Neural cell (in vitro differentiated cells): ENCODE data around the gene SKP1. TPM values are rescaled to one million over a fixed set of nuclear protein-coding genes. Genes with fewer than 3 reads are reported as not detected.

ENCODE experiments used
- H2AFZ ChIP-seq: fragments of 200-600, 300-800 bp; sonication (generic), shearing (Covaris generic); 2 replicates; pipeline ENCODE4 v1.6.0; 2014; ENCODE audit warnings: low read depth, mild to moderate bottlenecking, antibody characterized with exemption, low read length, moderate library complexity
- H3F3A ChIP-seq: fragments of 200-600 bp; shearing (Covaris generic); 2 replicates; pipeline ENCODE4 v1.6.1; 2016; ENCODE audit warnings: mild to moderate bottlenecking, moderate library complexity, mixed read lengths, antibody characterized with exemption, low read length; ENCODE audit not compliant: insufficient read depth, poor library complexity, severe bottlenecking
- H3K27ac ChIP-seq: fragments of 200-600, 300-800 bp; sonication (generic), shearing (Covaris generic); 2 replicates; pipeline ENCODE4 v1.5.1; 2014; ENCODE audit warnings: mild to moderate bottlenecking, low read length, moderate library complexity
- H3K27me3 ChIP-seq: fragments of 300-800, 200-600 bp; sonication (generic), shearing (Covaris generic); 2 replicates; pipeline ENCODE4 v1.6.0; 2014; ENCODE audit warnings: mild to moderate bottlenecking, low read depth, low read length, moderate library complexity; ENCODE audit not compliant: insufficient read depth
- H3K36me3 ChIP-seq: fragments of 300-800, 200-600 bp; sonication (generic), shearing (Covaris generic); 2 replicates; pipeline ENCODE4 v1.5.1; 2014; ENCODE audit warnings: mild to moderate bottlenecking, antibody characterized with exemption, low read length, moderate library complexity; ENCODE audit not compliant: insufficient read depth
- H3K4me2 ChIP-seq: fragments of 300-800, 200-600 bp; sonication (generic), shearing (Covaris generic); 2 replicates; pipeline ENCODE4 v1.6.0; 2014; ENCODE audit warnings: mild to moderate bottlenecking, low read length
- H3K4me3 ChIP-seq: fragments of 300-800, 200-600 bp; sonication (generic), shearing (Covaris generic); 2 replicates; pipeline ENCODE4 v1.5.1; 2014; ENCODE audit warnings: mild to moderate bottlenecking, low read length, moderate library complexity
- H3K79me2 ChIP-seq: fragments of 200-600 bp; shearing (Covaris generic); replicated peaks from 2 replicates; pipeline ENCODE4 v1.6.0; 2014; ENCODE audit warnings: mild to moderate bottlenecking, low read length, moderate library complexity; ENCODE audit not compliant: insufficient read depth
- H3K9ac ChIP-seq: fragments of 300-800, 200-600 bp; sonication (generic), shearing (Covaris generic); 2 replicates; pipeline ENCODE4 v1.6.1; 2016; ENCODE audit warnings: mild to moderate bottlenecking, low read length, mixed read lengths
- H3K9me2 ChIP-seq: fragments of 200-600 bp; shearing (Covaris generic); 2 replicates; pipeline ENCODE4 v1.6.1; 2016; ENCODE audit warnings: mild to moderate bottlenecking, low read length, mixed read lengths; ENCODE audit not compliant: insufficient read depth
- H3K9me3 ChIP-seq: fragments of 200-600, 300-800 bp; sonication (generic), shearing (Covaris generic); 2 replicates; pipeline ENCODE4 v1.6.1; 2016; ENCODE audit warnings: mild to moderate bottlenecking, mixed run types, low read length, moderate library complexity, mixed read lengths
- H4K20me1 ChIP-seq: fragments of 200-600 bp; shearing (Covaris generic); 2 replicates; pipeline ENCODE4 v1.6.1; 2016; ENCODE audit warnings: mild to moderate bottlenecking, mixed run types; ENCODE audit not compliant: insufficient read depth
- EP300 ChIP-seq: fragments of 450-650 bp; conservative IDR thresholded peaks from 2 replicates; pipeline ENCODE4 v1.6.1; 2014; ENCODE audit warnings: antibody characterized with exemption, mild to moderate bottlenecking, moderate library complexity; ENCODE audit not compliant: poor library complexity, severe bottlenecking
- EZH2 ChIP-seq: fragments of 200-600, 300-800 bp; shearing (Covaris generic), sonication (generic); IDR thresholded peaks from 2 replicates; pipeline ENCODE4 v1.6.1; 2014; ENCODE audit warnings: antibody characterized with exemption, low read length, borderline replicate concordance, mild to moderate bottlenecking; ENCODE audit not compliant: insufficient read depth, poor library complexity, severe bottlenecking
- POLR2AphosphoS5 ChIP-seq: IDR thresholded peaks from 2 replicates; pipeline ENCODE4 v1.6.1; 2012
- RAD21 ChIP-seq: fragments of 450-650 bp; conservative IDR thresholded peaks from 2 replicates; pipeline ENCODE4 v1.6.1; 2014; ENCODE audit warnings: antibody characterized with exemption, mild to moderate bottlenecking, moderate library complexity
- SMC3 ChIP-seq: fragments of 450-650 bp; conservative IDR thresholded peaks from 2 replicates; pipeline ENCODE4 v1.6.1; 2014; ENCODE audit warnings: antibody characterized with exemption, mild to moderate bottlenecking, moderate library complexity; ENCODE audit not compliant: poor library complexity
- TAF1 ChIP-seq: IDR thresholded peaks from 2 replicates; pipeline ENCODE4 v1.6.1; 2012; ENCODE audit warnings: low read depth
- polyA plus RNA-seq: library from polyadenylated mRNA; depleted of rRNA; stranded (reverse); fragments of >200 nt; gene quantifications from 2 replicates; pipeline ENCODE4 v1.2.3, GENCODE V29; 2014
- TF ChIP-seq, protein P1 (sequence below): fragments of 450-650 bp; IDR thresholded peaks from 2 replicates; pipeline ENCODE4 v1.5.1; 2014; ENCODE audit warnings: antibody characterized with exemption, mild to moderate bottlenecking, moderate library complexity; ENCODE audit not compliant: poor library complexity, severe bottlenecking
- TF ChIP-seq, protein P2 (sequence below): IDR thresholded peaks from 2 replicates; pipeline ENCODE4 v1.6.1; 2012; ENCODE audit warnings: borderline replicate concordance

The SKP1 gene
- polyA plus RNA-seq, 1 donor from 2014 or later = 1,492 TPM

DNA sequence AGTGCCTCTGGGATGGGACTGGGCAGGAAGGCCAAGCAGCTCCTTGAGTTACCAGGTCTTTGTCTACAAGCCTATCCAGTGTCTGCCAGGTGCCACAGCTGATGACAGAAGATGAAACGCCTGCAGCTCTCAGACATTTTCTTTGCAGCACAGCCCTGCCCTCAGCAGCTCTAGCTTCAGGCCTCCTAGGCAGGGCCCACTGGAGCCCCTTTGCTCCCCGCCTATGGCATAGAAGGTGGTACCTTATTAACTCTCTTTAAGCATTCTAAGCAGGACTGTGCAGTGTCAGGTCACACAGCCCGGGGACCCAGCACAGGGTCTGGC, 1.3 kb upstream of the SKP1 start:
- no peaks in the 10 kb centered on the region for H3K27me3 ChIP-seq
- peak overlapping the region; percentile 99 for H3K4me3 ChIP-seq
- H3K27ac ChIP-seq = peak overlapping the region; percentile 97
- no peaks in the 10 kb centered on the region for H3F3A ChIP-seq
- H3K9me3 ChIP-seq = no peaks in the 10 kb centered on the region
- no peak overlapping the region for H3K4me2 ChIP-seq
- peaks cover 32% of the 10 kb centered on the region for H3K79me2 ChIP-seq
- H3K36me3 ChIP-seq = no peaks in the 10 kb centered on the region
- H2AFZ ChIP-seq = no peak overlapping the region
- no peak for TF ChIP-seq EZH2
- no peak for TF ChIP-seq TAF1
- TF ChIP-seq, protein P1, sequence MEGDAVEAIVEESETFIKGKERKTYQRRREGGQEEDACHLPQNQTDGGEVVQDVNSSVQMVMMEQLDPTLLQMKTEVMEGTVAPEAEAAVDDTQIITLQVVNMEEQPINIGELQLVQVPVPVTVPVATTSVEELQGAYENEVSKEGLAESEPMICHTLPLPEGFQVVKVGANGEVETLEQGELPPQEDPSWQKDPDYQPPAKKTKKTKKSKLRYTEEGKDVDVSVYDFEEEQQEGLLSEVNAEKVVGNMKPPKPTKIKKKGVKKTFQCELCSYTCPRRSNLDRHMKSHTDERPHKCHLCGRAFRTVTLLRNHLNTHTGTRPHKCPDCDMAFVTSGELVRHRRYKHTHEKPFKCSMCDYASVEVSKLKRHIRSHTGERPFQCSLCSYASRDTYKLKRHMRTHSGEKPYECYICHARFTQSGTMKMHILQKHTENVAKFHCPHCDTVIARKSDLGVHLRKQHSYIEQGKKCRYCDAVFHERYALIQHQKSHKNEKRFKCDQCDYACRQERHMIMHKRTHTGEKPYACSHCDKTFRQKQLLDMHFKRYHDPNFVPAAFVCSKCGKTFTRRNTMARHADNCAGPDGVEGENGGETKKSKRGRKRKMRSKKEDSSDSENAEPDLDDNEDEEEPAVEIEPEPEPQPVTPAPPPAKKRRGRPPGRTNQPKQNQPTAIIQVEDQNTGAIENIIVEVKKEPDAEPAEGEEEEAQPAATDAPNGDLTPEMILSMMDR = no peak
- no peak for TF ChIP-seq SMC3
- no peak for TF ChIP-seq POLR2AphosphoS5
- TF ChIP-seq, protein P2, sequence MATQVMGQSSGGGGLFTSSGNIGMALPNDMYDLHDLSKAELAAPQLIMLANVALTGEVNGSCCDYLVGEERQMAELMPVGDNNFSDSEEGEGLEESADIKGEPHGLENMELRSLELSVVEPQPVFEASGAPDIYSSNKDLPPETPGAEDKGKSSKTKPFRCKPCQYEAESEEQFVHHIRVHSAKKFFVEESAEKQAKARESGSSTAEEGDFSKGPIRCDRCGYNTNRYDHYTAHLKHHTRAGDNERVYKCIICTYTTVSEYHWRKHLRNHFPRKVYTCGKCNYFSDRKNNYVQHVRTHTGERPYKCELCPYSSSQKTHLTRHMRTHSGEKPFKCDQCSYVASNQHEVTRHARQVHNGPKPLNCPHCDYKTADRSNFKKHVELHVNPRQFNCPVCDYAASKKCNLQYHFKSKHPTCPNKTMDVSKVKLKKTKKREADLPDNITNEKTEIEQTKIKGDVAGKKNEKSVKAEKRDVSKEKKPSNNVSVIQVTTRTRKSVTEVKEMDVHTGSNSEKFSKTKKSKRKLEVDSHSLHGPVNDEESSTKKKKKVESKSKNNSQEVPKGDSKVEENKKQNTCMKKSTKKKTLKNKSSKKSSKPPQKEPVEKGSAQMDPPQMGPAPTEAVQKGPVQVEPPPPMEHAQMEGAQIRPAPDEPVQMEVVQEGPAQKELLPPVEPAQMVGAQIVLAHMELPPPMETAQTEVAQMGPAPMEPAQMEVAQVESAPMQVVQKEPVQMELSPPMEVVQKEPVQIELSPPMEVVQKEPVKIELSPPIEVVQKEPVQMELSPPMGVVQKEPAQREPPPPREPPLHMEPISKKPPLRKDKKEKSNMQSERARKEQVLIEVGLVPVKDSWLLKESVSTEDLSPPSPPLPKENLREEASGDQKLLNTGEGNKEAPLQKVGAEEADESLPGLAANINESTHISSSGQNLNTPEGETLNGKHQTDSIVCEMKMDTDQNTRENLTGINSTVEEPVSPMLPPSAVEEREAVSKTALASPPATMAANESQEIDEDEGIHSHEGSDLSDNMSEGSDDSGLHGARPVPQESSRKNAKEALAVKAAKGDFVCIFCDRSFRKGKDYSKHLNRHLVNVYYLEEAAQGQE = no peak
- no peak for TF ChIP-seq EP300
- no peak for TF ChIP-seq RAD21
- peak overlapping the region; percentile 94 for H3K9ac ChIP-seq
- H4K20me1 ChIP-seq = peaks cover 6% of the 10 kb centered on the region
- no peaks in the 10 kb centered on the region for H3K9me2 ChIP-seq

DNA sequence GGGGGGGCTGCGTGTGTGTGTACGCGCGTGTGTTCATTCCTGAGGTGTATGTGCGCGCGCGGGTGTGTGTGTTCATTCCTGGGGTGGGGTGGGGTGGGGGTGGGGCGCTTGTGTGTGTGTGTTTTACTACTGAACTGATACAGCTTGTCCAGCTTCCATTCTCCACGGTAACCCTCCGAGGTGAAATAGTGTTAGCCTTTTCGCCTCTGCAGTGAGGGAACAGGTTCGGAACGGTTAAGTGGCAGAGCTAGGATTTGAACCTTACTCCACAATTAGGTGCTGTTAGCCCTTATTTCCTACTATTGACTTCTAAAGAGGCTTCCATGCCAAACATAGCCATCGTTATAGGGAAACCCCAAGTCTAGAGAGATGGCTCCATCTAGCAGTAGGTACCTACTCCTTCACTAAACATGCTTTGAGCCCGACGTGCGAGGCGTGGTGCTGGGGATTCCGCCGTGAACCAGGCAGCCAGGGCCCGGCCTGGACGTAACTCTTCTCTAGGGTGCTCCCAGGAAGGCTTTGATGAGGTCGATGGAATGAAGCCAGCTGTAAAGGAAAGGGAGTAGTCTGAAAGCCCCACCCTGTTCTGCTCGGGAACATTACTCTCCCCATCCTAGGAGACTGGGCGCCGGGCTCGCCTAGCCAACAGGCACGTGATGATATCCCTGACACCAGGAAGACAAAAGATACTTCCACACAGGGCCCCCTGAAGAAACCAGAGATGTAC, 782 bp upstream of the SKP1 start:
- no peaks in the 10 kb centered on the region for H3K9me3 ChIP-seq
- peak overlapping the region; percentile 97 for H3K27ac ChIP-seq
- H2AFZ ChIP-seq = peak overlapping the region; percentile 59
- peak overlapping the region; percentile 94 for H3K9ac ChIP-seq
- peaks cover 6% of the 10 kb centered on the region for H4K20me1 ChIP-seq
- no peaks in the 10 kb centered on the region for H3K27me3 ChIP-seq
- no peaks in the 10 kb centered on the region for H3F3A ChIP-seq
- peaks cover 33% of the 10 kb centered on the region for H3K79me2 ChIP-seq
- TF ChIP-seq SMC3 (no peak), POLR2AphosphoS5 (peak; percentile 8), RAD21 (no peak), EP300 (no peak), TAF1 (peak; percentile 5)
- H3K9me2 ChIP-seq = no peaks in the 10 kb centered on the region
- H3K4me3 ChIP-seq = peak overlapping the region; percentile 99
- H3K4me2 ChIP-seq = peak overlapping the region; percentile 79
- H3K36me3 ChIP-seq = no peaks in the 10 kb centered on the region
